NCI-H345 (cell line): ENCODE measurements around the gene LRMDA.

ENCODE experiments used
- DNase-seq: peaks from one replicate; lab custom pipeline; 2025; lab: John Stamatoyannopoulos, UW

Gene LRMDA

GRCh38 chr10:75431180-75432111 is at the start of gene LRMDA:
TSS of gene LRMDA (plus strand) at chr10:75431624.
- no peak for DNase-seq

DNA sequence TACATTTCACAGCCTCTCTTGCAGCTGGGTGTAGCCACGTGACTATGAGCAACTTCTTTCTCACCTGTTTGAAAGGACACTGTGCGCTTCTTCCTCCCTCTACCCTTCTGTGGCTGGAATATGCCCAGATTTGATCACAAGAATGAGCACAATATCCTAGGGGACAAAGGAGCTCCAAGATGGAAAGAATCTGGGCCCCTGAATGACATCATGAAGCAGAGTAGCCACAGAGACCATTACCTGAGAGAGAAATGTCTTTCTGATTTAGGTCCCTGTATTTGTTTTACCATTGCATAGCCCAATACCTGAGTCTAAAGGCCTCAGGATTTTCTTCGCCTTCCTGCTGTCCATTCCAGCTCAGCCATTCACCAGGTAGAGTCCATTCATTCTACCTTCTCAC is 45.3 kb upstream of the LRMDA start:
- DNase-seq, result no peak

GRCh38 chr10:75388082-75388481 is 43.3 kb upstream of the LRMDA start:
- no peak for DNase-seq

GRCh38 chr10:75390178-75390577 is 41.2 kb upstream of the LRMDA start:
- no peak for DNase-seq

- no peak for DNase-seq
Measured at GRCh38 chr10:75392271-75392670, 39.2 kb upstream of the LRMDA start.

- no peak for DNase-seq
Measured at GRCh38 chr10:75392744-75393143, 38.7 kb upstream of the LRMDA start.

GRCh38 chr10:75394221-75394620 is 37.2 kb upstream of the LRMDA start:
- no peak for DNase-seq

DNA sequence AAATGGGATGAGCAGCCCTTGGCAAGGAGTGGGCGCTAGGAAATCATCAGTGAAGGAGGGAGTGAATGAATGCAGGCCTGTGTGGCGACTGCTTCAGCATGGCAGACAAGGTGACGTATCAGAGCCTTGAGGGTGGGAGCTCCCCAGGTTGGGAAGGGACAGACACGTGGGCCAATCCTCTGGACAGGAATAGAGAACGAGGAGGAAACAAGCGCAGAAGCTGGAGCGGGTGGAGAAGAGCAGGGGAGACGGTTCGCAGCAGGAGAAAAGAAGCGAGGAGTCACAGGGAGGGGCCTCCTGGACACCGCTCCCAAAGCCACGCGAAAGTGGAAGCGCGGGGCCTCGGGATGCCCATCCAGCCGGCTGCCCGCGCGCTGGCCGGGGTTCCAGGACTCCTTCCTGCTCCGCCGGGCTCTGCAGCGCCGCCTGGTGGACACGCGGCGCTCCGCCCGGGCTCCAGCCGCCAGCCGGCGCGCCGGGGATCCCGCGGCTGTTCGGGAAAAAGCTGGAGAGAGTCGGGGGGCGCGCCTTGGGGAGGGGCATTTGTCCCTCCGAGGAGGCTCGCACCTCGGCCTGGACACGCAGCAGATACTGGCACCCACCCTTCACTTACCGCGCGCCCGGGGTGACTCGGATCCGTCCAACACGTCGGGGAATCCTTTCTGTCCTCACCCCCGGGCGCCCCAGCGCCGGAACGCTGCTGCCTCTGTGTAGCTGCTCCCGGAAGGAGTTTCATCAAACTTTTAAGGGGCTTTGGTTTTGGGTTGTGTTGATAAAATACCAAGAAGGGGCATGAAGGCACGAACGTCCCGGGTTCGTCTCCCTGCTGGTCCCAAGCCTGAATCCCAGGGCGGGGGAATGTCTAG is 36.1 kb upstream of the LRMDA start:
- no peak for DNase-seq

DNA sequence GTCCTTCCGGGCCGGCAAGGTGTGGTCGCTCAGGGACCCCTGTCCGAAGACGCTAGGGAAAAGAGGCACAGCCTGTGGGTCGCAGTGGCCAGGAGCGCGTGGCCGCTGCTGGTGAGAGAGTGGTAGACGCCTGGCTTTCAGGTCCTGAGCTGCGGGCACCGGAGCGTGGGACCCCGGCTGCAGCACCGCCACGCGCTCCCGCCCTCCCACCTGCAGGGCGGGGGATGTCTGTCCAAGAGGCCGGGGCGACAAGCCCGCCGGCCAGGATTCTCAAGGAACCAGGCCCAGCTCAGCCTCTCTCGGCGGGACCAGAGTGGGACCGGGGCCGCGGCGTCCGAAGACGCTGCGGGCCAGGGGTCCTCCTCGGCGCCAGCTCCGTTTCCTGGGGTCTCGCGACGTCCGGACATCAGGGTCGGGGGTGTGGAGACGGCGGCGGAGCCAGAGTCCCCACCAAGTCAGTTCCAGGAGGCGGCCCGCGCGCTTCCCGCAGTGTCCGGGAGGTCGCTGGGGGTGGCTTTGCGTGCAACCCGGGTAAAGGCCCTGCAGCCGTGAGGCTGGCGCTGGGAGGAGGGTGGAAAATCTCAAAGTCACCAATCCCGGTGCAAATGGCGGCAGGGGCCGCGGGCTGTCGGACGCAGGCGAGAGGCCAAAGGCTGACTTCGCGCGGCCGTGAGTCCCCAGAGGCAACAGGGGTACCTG is 35.3 kb upstream of the LRMDA start:
- no peak for DNase-seq

GRCh38 chr10:75396631-75397495 is 34.6 kb upstream of the LRMDA start:
- no peak for DNase-seq

DNA sequence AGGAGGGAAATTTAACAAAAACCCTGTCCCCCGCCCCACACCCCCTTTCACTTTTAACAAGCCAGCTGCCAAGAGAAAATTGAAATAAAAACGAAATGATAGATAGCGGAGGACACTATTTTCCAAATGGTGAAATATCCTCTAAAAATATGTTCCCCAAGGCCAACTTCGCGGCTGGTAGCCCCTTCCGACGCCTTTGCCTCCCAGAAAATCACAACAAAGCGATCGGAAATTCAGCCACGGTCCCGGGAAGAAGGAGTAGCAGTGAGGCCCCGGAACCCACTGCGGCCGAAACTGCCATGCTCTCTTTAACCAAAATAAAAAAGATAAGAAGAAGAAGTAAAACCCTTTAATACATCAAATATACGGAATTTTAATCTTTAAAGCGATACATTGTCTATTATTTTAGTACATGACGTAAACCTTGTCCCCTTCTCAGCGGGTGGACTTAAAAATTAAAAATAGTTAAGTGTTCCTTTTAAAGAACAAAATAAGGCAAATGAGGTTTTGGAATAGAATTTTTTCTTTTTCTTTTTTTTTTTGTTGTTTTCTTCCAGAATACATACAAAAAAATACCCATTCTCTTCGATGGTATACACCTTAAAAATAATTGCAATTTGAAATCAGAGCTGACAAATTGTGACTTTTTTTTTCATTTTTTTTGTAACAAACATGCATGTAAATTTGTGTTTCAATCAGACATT is 33.8 kb upstream of the LRMDA start:
- no peak for DNase-seq

- no peak for DNase-seq
Measured at GRCh38 chr10:75398200-75398691, 33.2 kb upstream of the LRMDA start.

GRCh38 chr10:75398692-75399460 is 32.5 kb upstream of the LRMDA start:
- no peak for DNase-seq

- peak; percentile 49 for DNase-seq
Measured at GRCh38 chr10:75399461-75400162, 31.8 kb upstream of the LRMDA start.

GRCh38 chr10:75400163-75400770 is 31.2 kb upstream of the LRMDA start:
- DNase-seq, result peak; percentile 49

- peak; percentile 62 for DNase-seq
Measured at GRCh38 chr10:75400771-75401568, 30.5 kb upstream of the LRMDA start.

- DNase-seq, result peak; percentile 96
Measured at GRCh38 chr10:75401569-75402485, 29.6 kb upstream of the LRMDA start, which contains the start of gene ZNF503. TSS of gene ZNF503 (minus strand) at chr10:75401764. CDS start at chr10:75401419, 345 bp downstream.
